ENCODE data around the gene CCDC57. TPM values are rescaled to one million over a fixed set of nuclear protein-coding genes. Genes with fewer than 3 reads are reported as not detected.
"Not testable (repeated sequence)": the region's sequence is repeated elsewhere in the genome, so short reads cannot be mapped to it uniquely, and the experiment has no call there.

CCDC57 gene
- polyA plus RNA-seq, 3 donors from 2014 or later, result 27.7 to 65.8 (median 28.8) TPM

GRCh38 chr17:82219753-82220709, 7.4 kb upstream of the CCDC57 start:
- Mint-ChIP-seq H3K4me3 (peak overlapping the region in 1 of 5 donors; percentile 38), H3K4me1 (peaks cover 25 to 41% of the 10 kb centered on the region in 2 donors), H3K27me3 (ENCODE audit: low read depth in 3 of 3) (peaks cover 17 to 21% (median 19%) of the 10 kb centered on the region in 3 donors), H3K9me3 (no peaks in the 10 kb centered on the region), H3K36me3 (no peaks in the 10 kb centered on the region), H3K27ac (peak overlapping the region in 1 of 6 donors; percentile 69)
- DNase-seq, result no peak

- H3K4me1 Mint-ChIP-seq, result peaks cover 34 to 51% of the 10 kb centered on the region in 2 donors
These were observed 6.4 kb upstream of the CCDC57 start for GRCh38 chr17:82219083-82219482.

GRCh38 chr17:82218349-82219075, 5.9 kb upstream of the CCDC57 start:
- Mint-ChIP-seq H3K36me3 (no peaks in the 10 kb centered on the region), H3K4me1 (peaks cover 40 to 53% of the 10 kb centered on the region in 2 donors), H3K4me3 (peak overlapping the region in 2 of 5 donors; percentile 17 to 49), H3K27ac (peak overlapping the region in 4 of 6 donors; percentile 16 to 94 (median 72)), H3K27me3 (ENCODE audit: low read depth in 3 of 3) (peaks cover 26 to 27% (median 27%) of the 10 kb centered on the region in 3 donors), H3K9me3 (no peaks in the 10 kb centered on the region)
- DNase-seq, result no peak

More at GRCh38 chr17:82219083-82219482, 6.4 kb upstream of the CCDC57 start:
- Mint-ChIP-seq H3K36me3 (no peaks in the 10 kb centered on the region), H3K27me3 (ENCODE audit: low read depth in 3 of 3) (peaks cover 21 to 24% (median 23%) of the 10 kb centered on the region in 3 donors), H3K27ac (peak overlapping the region in 3 of 6 donors; percentile 16 to 94 (median 78)), H3K4me3 (peak overlapping the region in 1 of 5 donors; percentile 18), H3K9me3 (no peaks in the 10 kb centered on the region)
- DNase-seq, result no peak

GRCh38 chr17:82217530-82218204, 5.0 kb upstream of the CCDC57 start:
- peak; percentile 56 to 71 (median 66) for DNase-seq
- H3K9me3 Mint-ChIP-seq, result no peaks in the 10 kb centered on the region
- H3K27me3 Mint-ChIP-seq (ENCODE audit: low read depth in 3 of 3), result peaks cover 26 to 30% (median 30%) of the 10 kb centered on the region in 3 donors
- H3K36me3 Mint-ChIP-seq, result no peaks in the 10 kb centered on the region
- H3K4me1 Mint-ChIP-seq, result peaks cover 43 to 56% of the 10 kb centered on the region in 2 donors
- H3K4me3 Mint-ChIP-seq, result peak overlapping the region; percentile 43 to 65 (median 52)
- H3K27ac Mint-ChIP-seq, result peak overlapping the region in 5 of 6 donors; percentile 88 to 97 (median 95)

DNA sequence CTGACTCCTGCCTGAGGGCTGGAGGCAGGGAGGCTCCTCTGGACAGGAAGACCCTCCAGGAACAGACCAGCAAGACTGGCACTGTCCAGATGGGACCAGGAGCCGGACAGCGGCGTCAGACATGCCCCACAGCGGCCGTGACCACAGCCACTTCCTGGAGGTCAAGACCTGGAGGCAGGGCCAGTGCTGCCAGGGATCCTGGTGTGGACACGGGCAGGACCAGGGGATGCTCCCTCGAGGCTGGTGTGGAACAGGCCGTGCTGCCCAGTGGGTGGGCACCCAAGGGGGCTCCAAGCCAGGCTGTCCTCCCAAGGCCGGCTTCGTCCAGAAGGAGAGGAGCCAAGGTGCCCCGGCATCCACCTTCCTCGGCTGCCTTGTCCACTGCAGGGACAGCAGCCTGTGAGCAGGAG, 4.5 kb upstream of the CCDC57 start:
- H3K27ac Mint-ChIP-seq, result peak overlapping the region; percentile 84 to 98 (median 96)
- H3K4me1 Mint-ChIP-seq, result peaks cover 43 to 56% of the 10 kb centered on the region in 2 donors
- H3K9me3 Mint-ChIP-seq, result no peaks in the 10 kb centered on the region
- peak overlapping the region; percentile 63 to 81 (median 69) for H3K4me3 Mint-ChIP-seq
- H3K27me3 Mint-ChIP-seq (ENCODE audit: low read depth in 3 of 3), result peaks cover 30 to 34% (median 30%) of the 10 kb centered on the region in 3 donors
- DNase-seq, result no peak
- H3K36me3 Mint-ChIP-seq, result no peaks in the 10 kb centered on the region

- peak overlapping the region; percentile 63 to 81 (median 69) for H3K4me3 Mint-ChIP-seq
- no peaks in the 10 kb centered on the region for H3K9me3 Mint-ChIP-seq
- H3K4me1 Mint-ChIP-seq, result peaks cover 48 to 61% of the 10 kb centered on the region in 2 donors
- peaks cover 30 to 36% (median 31%) of the 10 kb centered on the region in 3 donors for H3K27me3 Mint-ChIP-seq (ENCODE audit: low read depth in 3 of 3)
- peak overlapping the region; percentile 84 to 98 (median 96) for H3K27ac Mint-ChIP-seq
- no peaks in the 10 kb centered on the region for H3K36me3 Mint-ChIP-seq
- peak; percentile 82 to 86 (median 85) for DNase-seq
These were observed 3.9 kb upstream of the CCDC57 start for GRCh38 chr17:82216301-82217119.

GRCh38 chr17:82215972-82216300, 3.3 kb upstream of the CCDC57 start:
- Mint-ChIP-seq H3K36me3 (no peaks in the 10 kb centered on the region), H3K4me3 (peak overlapping the region; percentile 63 to 81 (median 69)), H3K4me1 (peaks cover 51 to 59% of the 10 kb centered on the region in 2 donors), H3K27me3 (ENCODE audit: low read depth in 3 of 3) (peaks cover 29 to 36% (median 34%) of the 10 kb centered on the region in 3 donors), H3K27ac (peak overlapping the region; percentile 84 to 98 (median 96)), H3K9me3 (no peaks in the 10 kb centered on the region)
- no peak for DNase-seq

- peak overlapping the region; percentile 84 to 98 (median 96) for H3K27ac Mint-ChIP-seq
- peak in 1 of 3 donors; percentile 28 for DNase-seq
These were observed 2.7 kb upstream of the CCDC57 start for GRCh38 chr17:82215095-82215971.

DNA sequence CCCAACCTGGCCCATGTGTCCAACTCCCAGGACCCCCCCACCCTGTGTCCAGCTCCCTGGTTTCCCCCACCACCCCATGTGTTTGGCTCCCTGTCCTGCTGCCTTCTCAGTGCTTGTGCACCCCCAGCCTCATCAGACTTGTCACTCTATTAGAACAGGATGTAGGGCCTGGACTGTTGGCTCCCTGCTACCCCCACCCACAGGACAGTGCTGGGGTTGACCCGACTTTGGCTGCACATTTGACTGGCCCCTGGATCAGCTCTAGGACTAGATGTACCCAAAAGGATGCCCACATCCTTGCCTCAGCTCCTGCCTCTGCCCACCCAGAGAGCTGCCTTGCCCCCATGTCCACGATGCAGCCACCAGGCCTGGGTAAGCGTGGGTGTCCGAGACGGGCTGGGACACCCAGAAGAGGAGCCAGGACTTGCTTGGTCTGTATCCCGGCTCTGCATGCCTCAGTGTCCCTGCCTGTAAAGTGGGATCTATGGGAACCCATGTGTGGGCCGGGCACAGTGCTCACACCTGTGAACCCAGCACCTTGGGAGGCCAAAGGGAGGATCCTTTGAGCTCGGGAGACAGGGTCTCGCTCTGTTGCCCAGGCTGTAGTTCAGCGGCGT, 1.5 kb upstream of the CCDC57 start:
- Mint-ChIP-seq H3K4me3 (peak overlapping the region; percentile 59 to 70 (median 60)), H3K36me3 (no peaks in the 10 kb centered on the region), H3K4me1 (peaks cover 61 to 67% of the 10 kb centered on the region in 2 donors), H3K9me3 (no peaks in the 10 kb centered on the region), H3K27me3 (ENCODE audit: low read depth in 3 of 3) (peaks cover 29 to 36% (median 33%) of the 10 kb centered on the region in 3 donors), H3K27ac (peak overlapping the region in 5 of 6 donors; percentile 87 to 98 (median 96))
- DNase-seq, result no peak

More at GRCh38 chr17:82215095-82215971, 2.7 kb upstream of the CCDC57 start:
- H3K4me3 Mint-ChIP-seq, result peak overlapping the region; percentile 27 to 81 (median 69)
- no peaks in the 10 kb centered on the region for H3K9me3 Mint-ChIP-seq
- H3K4me1 Mint-ChIP-seq, result peaks cover 51 to 58% of the 10 kb centered on the region in 2 donors
- H3K36me3 Mint-ChIP-seq, result no peaks in the 10 kb centered on the region
- H3K27me3 Mint-ChIP-seq (ENCODE audit: low read depth in 3 of 3), result peaks cover 29 to 36% (median 33%) of the 10 kb centered on the region in 3 donors

DNA sequence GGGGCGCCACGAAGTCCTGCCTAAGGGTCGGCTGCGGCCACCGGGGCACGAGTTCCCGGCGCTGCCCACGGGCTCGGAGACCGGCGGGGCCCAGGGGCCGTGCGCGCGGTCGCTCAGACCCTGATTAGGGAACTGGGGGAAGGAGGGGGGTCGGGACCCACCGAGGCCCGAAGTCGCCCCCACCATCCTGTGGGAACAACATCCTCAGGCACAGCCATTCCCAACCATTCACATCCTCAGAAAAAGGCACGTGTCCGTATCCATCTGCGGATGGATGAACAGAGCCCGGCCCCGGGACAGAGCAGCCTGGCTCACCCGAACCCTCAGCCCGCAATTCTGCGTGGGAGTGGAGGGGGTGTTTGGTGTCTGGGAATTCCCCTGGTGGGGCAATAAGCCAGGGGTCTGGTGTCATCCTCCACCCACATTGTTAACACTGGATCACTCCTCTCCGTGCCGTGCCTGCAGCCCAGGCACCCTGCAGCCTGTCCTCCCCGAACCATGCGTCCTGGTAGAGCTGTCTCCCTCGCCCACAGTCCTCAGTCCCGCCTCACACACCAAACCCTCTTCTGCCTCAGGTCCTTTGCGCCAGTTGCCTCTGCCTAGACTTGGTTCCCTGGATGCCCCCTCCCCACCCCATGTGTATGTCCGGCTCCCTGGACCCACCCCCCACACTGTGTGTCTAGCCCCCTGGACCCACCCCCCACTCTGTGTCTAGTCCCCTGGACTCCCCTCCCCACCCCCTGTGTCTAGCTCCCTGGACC, 789 bp upstream of the CCDC57 start:
- Mint-ChIP-seq H3K4me1 (peaks cover 68% of the 10 kb centered on the region in 2 donors), H3K4me3 (peak overlapping the region; percentile 78 to 90 (median 88)), H3K36me3 (no peaks in the 10 kb centered on the region), H3K27ac (peak overlapping the region; percentile 41 to 98 (median 96)), H3K9me3 (no peaks in the 10 kb centered on the region), H3K27me3 (ENCODE audit: low read depth in 3 of 3) (peaks cover 29 to 38% (median 35%) of the 10 kb centered on the region in 3 donors)
- DNase-seq, result peak; percentile 70 to 77 (median 72)

DNA sequence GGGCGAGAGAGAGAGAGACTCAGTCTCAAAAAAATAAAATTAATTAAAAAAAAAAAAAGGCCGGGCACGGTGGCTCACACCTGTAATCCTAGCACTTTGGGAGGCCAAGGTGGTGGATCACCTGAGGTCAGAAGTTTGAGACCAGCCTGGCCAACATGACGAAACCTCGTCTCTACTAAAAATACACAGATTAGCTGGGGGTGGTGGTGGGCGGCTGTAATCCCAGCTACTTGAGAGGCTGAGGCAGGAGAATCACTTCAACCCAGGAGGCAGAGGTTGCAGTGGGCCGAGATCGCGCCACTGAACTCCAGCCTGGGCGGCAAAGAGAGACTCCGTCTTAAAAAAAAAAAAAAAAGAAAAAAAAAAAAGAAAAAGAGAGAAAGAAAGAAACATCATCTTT, 2.0 kb downstream of the CCDC57 start:
- peaks cover 63 to 68% of the 10 kb centered on the region in 2 donors for H3K4me1 Mint-ChIP-seq
- H3K27ac Mint-ChIP-seq, result not testable (repeated sequence)

More for the DNA sequence above, 2.0 kb downstream of the CCDC57 start:
- not testable (repeated sequence) for DNase-seq, H3K36me3 Mint-ChIP-seq, H3K9me3 Mint-ChIP-seq
- Mint-ChIP-seq H3K4me3 (peak overlapping the region in 1 of 5 donors; percentile 73), H3K27me3 (ENCODE audit: low read depth in 3 of 3) (peaks cover 23 to 26% (median 25%) of the 10 kb centered on the region in 3 donors)

Data from immature natural killer cell (primary cell).